ENCODE data around the gene GPC3. TPM values are rescaled to one million over a fixed set of nuclear protein-coding genes. Genes with fewer than 3 reads are reported as not detected.

GPC3 gene
- total RNA-seq, 1 donor from 2014 or later: 628 TPM

DNA sequence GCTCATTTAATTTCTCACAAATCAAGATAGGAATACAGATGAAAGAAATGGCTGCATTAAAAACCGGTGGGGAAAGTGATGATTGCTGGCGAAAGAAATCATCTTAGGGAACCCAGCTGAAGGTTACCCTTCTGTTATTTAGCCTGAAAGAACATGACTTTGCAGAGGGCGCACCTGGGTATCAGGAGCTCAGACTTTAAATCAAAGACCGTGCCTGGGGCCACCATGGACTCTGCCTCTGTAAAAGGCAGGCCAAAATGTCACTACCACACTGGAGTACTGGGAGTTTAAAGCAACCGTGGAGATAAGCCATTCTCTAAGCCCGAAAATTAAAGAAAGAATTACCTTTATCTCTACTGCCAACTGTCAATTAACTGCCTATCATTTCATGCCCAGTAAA is 24.3 kb downstream of the GPC3 start:
- DNase-seq (ENCODE audit: extremely low spot score, unreplicated experiment): no peak
- Mint-ChIP-seq H3K36me3 (peaks cover 29% of the 10 kb centered on the region), H3K27me3 (peaks cover 3% of the 10 kb centered on the region), H3K9me3 (peaks cover 7% of the 10 kb centered on the region), H3K4me3 (no peak overlapping the region), H3K27ac (no peak overlapping the region), H3K4me1 (ENCODE audit: unreplicated experiment) (peaks cover 12% of the 10 kb centered on the region)
- TF ChIP-seq, protein P1, sequence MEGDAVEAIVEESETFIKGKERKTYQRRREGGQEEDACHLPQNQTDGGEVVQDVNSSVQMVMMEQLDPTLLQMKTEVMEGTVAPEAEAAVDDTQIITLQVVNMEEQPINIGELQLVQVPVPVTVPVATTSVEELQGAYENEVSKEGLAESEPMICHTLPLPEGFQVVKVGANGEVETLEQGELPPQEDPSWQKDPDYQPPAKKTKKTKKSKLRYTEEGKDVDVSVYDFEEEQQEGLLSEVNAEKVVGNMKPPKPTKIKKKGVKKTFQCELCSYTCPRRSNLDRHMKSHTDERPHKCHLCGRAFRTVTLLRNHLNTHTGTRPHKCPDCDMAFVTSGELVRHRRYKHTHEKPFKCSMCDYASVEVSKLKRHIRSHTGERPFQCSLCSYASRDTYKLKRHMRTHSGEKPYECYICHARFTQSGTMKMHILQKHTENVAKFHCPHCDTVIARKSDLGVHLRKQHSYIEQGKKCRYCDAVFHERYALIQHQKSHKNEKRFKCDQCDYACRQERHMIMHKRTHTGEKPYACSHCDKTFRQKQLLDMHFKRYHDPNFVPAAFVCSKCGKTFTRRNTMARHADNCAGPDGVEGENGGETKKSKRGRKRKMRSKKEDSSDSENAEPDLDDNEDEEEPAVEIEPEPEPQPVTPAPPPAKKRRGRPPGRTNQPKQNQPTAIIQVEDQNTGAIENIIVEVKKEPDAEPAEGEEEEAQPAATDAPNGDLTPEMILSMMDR (conservative IDR thresholded peaks at IDR 0.05): no peak

DNA sequence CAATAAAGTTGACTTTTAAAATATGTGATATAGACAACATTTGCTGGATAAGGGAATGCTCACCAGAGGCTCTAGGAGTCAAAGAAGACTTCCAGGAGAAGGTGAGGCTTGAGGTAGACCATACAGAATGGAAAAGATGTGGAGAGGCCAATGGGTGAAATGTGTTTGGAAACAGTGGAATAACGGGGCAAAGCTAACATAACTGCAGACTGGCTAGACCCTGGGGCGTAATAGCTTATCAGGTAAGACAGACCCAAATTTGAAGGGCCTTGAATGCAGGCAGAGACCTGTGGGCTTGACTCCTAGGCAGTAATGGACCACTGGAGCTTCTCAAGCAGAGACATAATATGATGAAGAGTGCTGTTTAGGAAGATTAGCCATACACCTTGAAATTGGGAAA is 25.4 kb downstream of the GPC3 start:
- peaks cover 8% of the 10 kb centered on the region for H3K4me1 Mint-ChIP-seq (ENCODE audit: unreplicated experiment)
- H3K27ac Mint-ChIP-seq: no peak overlapping the region

GRCh38 chrX:133958997-133959688 is 26.3 kb downstream of the GPC3 start:
- H3K4me3 Mint-ChIP-seq: no peak overlapping the region

More for the DNA sequence above, 25.4 kb downstream of the GPC3 start:
- Mint-ChIP-seq H3K36me3 (peaks cover 35% of the 10 kb centered on the region), H3K9me3 (peaks cover 12% of the 10 kb centered on the region), H3K4me3 (no peak overlapping the region), H3K27me3 (peaks cover 3% of the 10 kb centered on the region)
- no peak for DNase-seq (ENCODE audit: extremely low spot score, unreplicated experiment)
- TF ChIP-seq, protein P1 (conservative IDR thresholded peaks at IDR 0.05): no peak

GRCh38 chrX:133956570-133957340 is 28.6 kb downstream of the GPC3 start:
- no peak overlapping the region for H3K27ac Mint-ChIP-seq
- TF ChIP-seq, protein P1 (conservative IDR thresholded peaks at IDR 0.05): no peak
- DNase-seq (ENCODE audit: extremely low spot score, unreplicated experiment): no peak
- H3K4me1 Mint-ChIP-seq (ENCODE audit: unreplicated experiment): peaks cover 4% of the 10 kb centered on the region
- peaks cover 6% of the 10 kb centered on the region for H3K9me3 Mint-ChIP-seq
- no peak overlapping the region for H3K4me3 Mint-ChIP-seq
- peaks cover 6% of the 10 kb centered on the region for H3K27me3 Mint-ChIP-seq
- H3K36me3 Mint-ChIP-seq: peaks cover 45% of the 10 kb centered on the region

More at GRCh38 chrX:133958997-133959688, 26.3 kb downstream of the GPC3 start:
- TF ChIP-seq, protein P1 (conservative IDR thresholded peaks at IDR 0.05): no peak
- peaks cover 4% of the 10 kb centered on the region for H3K4me1 Mint-ChIP-seq (ENCODE audit: unreplicated experiment)
- H3K27ac Mint-ChIP-seq: no peak overlapping the region
- H3K9me3 Mint-ChIP-seq: peaks cover 13% of the 10 kb centered on the region
- peaks cover 37% of the 10 kb centered on the region for H3K36me3 Mint-ChIP-seq
- H3K27me3 Mint-ChIP-seq: peaks cover 3% of the 10 kb centered on the region
- no peak for DNase-seq (ENCODE audit: extremely low spot score, unreplicated experiment)

- Mint-ChIP-seq H3K4me1 (ENCODE audit: unreplicated experiment) (peaks cover 4% of the 10 kb centered on the region), H3K4me3 (no peak overlapping the region), H3K36me3 (peaks cover 39% of the 10 kb centered on the region), H3K27me3 (peaks cover 6% of the 10 kb centered on the region), H3K9me3 (peaks cover 6% of the 10 kb centered on the region), H3K27ac (no peak overlapping the region)
- TF ChIP-seq, protein P1 (conservative IDR thresholded peaks at IDR 0.05): no peak
- no peak for DNase-seq (ENCODE audit: extremely low spot score, unreplicated experiment)
Observed at GRCh38 chrX:133953785-133954355, 31.5 kb downstream of the GPC3 start.

Measured in type B pancreatic cell (in vitro differentiated cells).